ENCODE results near the gene PGBD1. TPM values are rescaled to one million over a fixed set of nuclear protein-coding genes. Genes with fewer than 3 reads are reported as not detected.
"Not testable (repeated sequence)": the region's sequence is repeated elsewhere in the genome, so short reads cannot be mapped to it uniquely, and the experiment has no call there.

PGBD1 gene
- total RNA-seq, 4 donors from 2014 or later, result 5.8 to 8.7 (median 7.1) TPM

GRCh38 chr6:28315628-28316027 is 34.3 kb downstream of the PGBD1 start:
- TF ChIP-seq CTCF (IDR thresholded peaks at IDR 0.05) (no peak), POLR2AphosphoS5 (IDR thresholded peaks at IDR 0.05) (no peak), POLR2A (IDR thresholded peaks at IDR 0.05; ENCODE audit: low read depth) (no peak)
- 75% methylated on average over 3 of the region's 3 CpGs for WGBS
- DNase-seq (ENCODE audit: extremely low spot score), result no peak
- no peak overlapping the region for H3K4me3 ChIP-seq
- H3K4me1 ChIP-seq, result no peaks in the 10 kb centered on the region
- peaks cover 0 to 3% (median 1%) of the 10 kb centered on the region in 4 donors for H3K9me3 ChIP-seq
- peaks cover 0 to 9% (median 4%) of the 10 kb centered on the region in 4 donors for H3K36me3 ChIP-seq
- intact Hi-C loops (cut with DNase I), result no loop called here
- H3K27me3 ChIP-seq, result no peaks in the 10 kb centered on the region
- H3K27ac ChIP-seq (replicated peaks in 1 of 4), result no peak overlapping the region

GRCh38 chr6:28317866-28318265 is 36.5 kb downstream of the PGBD1 start:
- 95% methylated on average over 8 of the region's 8 CpGs for WGBS
- H3K27me3 ChIP-seq; H3K9me3 ChIP-seq; H3K4me3 ChIP-seq; DNase-seq (ENCODE audit: extremely low spot score); H3K27ac ChIP-seq (replicated peaks in 1 of 4); H3K4me1 ChIP-seq; intact Hi-C loops (cut with DNase I): not testable (repeated sequence)
- peaks cover 0 to 10% (median 4%) of the 10 kb centered on the region in 4 donors for H3K36me3 ChIP-seq

- no peak overlapping the region for H3K4me3 ChIP-seq
- H3K4me1 ChIP-seq, result no peaks in the 10 kb centered on the region
- DNase-seq (ENCODE audit: extremely low spot score), result no peak
- peaks cover 3 to 35% (median 27%) of the 10 kb centered on the region in 4 donors for H3K9me3 ChIP-seq
- no peak overlapping the region for H3K27ac ChIP-seq (replicated peaks in 1 of 4)
- intact Hi-C loops (cut with DNase I), result no loop called here
- peaks cover 26 to 48% (median 44%) of the 10 kb centered on the region in 4 donors for H3K36me3 ChIP-seq
- WGBS, result 98% methylated on average over 3 of the region's 3 CpGs
- no peaks in the 10 kb centered on the region for H3K27me3 ChIP-seq
- no peak for TF ChIP-seq POLR2A (IDR thresholded peaks at IDR 0.05; ENCODE audit: low read depth)
- no peak for TF ChIP-seq CTCF (IDR thresholded peaks at IDR 0.05)
- no peak for TF ChIP-seq EP300 (IDR thresholded peaks at IDR 0.05)
- TF ChIP-seq POLR2AphosphoS5 (IDR thresholded peaks at IDR 0.05), result no peak
Observed at GRCh38 chr6:28322661-28323060, 41.3 kb downstream of the PGBD1 start.

- DNase-seq (ENCODE audit: extremely low spot score), result no peak
- no peak overlapping the region for H3K4me3 ChIP-seq
- H3K36me3 ChIP-seq, result peaks cover 34 to 57% (median 49%) of the 10 kb centered on the region in 4 donors
- TF ChIP-seq POLR2AphosphoS5 (IDR thresholded peaks at IDR 0.05), result no peak
- no peak for TF ChIP-seq EP300 (IDR thresholded peaks at IDR 0.05)
- TF ChIP-seq POLR2A (IDR thresholded peaks at IDR 0.05; ENCODE audit: low read depth), result no peak
- no peak for TF ChIP-seq CTCF (IDR thresholded peaks at IDR 0.05)
- H3K9me3 ChIP-seq, result peaks cover 3 to 38% (median 33%) of the 10 kb centered on the region in 4 donors
- no peaks in the 10 kb centered on the region for H3K27me3 ChIP-seq
- no peak overlapping the region for H3K27ac ChIP-seq (replicated peaks in 1 of 4)
- intact Hi-C loops (cut with DNase I), result no loop called here
- no peaks in the 10 kb centered on the region for H3K4me1 ChIP-seq
- 91% methylated on average over 1 of the region's 1 CpG for WGBS
Observed at GRCh38 chr6:28323813-28324424, 42.5 kb downstream of the PGBD1 start.

- WGBS, result 95% methylated on average over 7 of the region's 7 CpGs
- peaks cover 38 to 63% (median 56%) of the 10 kb centered on the region in 4 donors for H3K36me3 ChIP-seq
- H3K27ac ChIP-seq (replicated peaks in 1 of 4), result no peak overlapping the region
- intact Hi-C loops (cut with DNase I), result no loop called here
- no peak for TF ChIP-seq CTCF (IDR thresholded peaks at IDR 0.05)
- TF ChIP-seq EP300 (IDR thresholded peaks at IDR 0.05), result no peak
- TF ChIP-seq POLR2A (IDR thresholded peaks at IDR 0.05; ENCODE audit: low read depth), result no peak
- no peak for TF ChIP-seq POLR2AphosphoS5 (IDR thresholded peaks at IDR 0.05)
- peaks cover 3 to 40% (median 30%) of the 10 kb centered on the region in 4 donors for H3K9me3 ChIP-seq
- no peak for DNase-seq (ENCODE audit: extremely low spot score)
- no peaks in the 10 kb centered on the region for H3K27me3 ChIP-seq
- H3K4me3 ChIP-seq, result no peak overlapping the region
- no peaks in the 10 kb centered on the region for H3K4me1 ChIP-seq
Observed at GRCh38 chr6:28326371-28326948, 45.1 kb downstream of the PGBD1 start.
